ENCODE measurements around the gene PXDC1.

DNA sequence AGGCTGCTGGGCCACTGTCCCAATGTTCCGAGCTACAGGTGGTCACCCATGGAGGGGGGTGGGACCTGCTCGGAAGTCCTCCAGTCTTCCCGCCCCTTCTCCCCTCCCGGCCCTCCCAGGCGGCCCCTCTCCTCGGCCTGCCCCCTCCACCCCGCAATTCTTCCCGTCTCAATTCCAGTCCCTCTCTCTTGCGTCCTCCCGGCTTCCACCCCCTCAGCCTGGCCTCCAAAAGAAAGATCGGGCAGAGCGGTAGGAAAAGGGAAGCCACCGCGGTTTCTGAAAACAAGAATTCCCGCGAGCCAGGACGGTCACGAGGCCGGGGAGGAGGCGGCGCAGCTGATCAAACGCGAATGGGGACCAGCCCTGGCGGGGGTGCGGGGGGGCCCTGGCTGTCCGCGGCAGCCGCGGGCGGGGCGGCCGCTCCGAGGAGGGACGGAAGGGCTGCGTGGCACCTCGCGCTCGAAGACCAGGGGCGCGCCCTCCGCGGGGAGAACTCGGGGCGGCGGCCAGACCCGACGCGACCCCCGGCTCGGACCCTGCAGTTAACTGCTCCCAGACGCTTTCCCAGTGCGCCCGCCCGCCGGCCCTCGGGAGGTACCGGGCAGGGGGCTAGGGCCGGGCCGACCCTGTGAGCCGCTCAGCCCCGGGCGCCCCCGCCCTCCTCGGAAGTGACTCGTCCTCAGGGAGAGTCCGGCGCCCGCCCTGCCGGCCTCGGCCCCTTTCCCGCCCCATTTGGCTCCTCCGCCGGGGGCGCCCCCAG is 1.0 kb downstream of the PXDC1 start:
- TF ChIP-seq, protein P1, sequence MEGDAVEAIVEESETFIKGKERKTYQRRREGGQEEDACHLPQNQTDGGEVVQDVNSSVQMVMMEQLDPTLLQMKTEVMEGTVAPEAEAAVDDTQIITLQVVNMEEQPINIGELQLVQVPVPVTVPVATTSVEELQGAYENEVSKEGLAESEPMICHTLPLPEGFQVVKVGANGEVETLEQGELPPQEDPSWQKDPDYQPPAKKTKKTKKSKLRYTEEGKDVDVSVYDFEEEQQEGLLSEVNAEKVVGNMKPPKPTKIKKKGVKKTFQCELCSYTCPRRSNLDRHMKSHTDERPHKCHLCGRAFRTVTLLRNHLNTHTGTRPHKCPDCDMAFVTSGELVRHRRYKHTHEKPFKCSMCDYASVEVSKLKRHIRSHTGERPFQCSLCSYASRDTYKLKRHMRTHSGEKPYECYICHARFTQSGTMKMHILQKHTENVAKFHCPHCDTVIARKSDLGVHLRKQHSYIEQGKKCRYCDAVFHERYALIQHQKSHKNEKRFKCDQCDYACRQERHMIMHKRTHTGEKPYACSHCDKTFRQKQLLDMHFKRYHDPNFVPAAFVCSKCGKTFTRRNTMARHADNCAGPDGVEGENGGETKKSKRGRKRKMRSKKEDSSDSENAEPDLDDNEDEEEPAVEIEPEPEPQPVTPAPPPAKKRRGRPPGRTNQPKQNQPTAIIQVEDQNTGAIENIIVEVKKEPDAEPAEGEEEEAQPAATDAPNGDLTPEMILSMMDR (IDR thresholded peaks at IDR 0.05) = no peak
- peak; percentile 79 to 93 for TF ChIP-seq POLR2A (IDR thresholded peaks at IDR 0.05)

Data from thyroid gland (tissue), 4 donors.